KMS-11 (cell line): ENCODE results near the gene PRRX1.

Experiments
- H2AFZ ChIP-seq: fragments of 200-600 bp; sonication (generic); 2 replicates; pipeline ENCODE4 v1.6.1; 2016; ENCODE audit warnings: antibody characterized with exemption, mixed run types, low read depth
- H3K27ac ChIP-seq: fragments of 200-600 bp; sonication (generic); 2 replicates; pipeline ENCODE4 v1.6.1; 2016; ENCODE audit warnings: mild to moderate bottlenecking, mixed run types
- H3K27me3 ChIP-seq: fragments of 200-600 bp; sonication (generic); 2 replicates; pipeline ENCODE4 v1.6.1; 2017; ENCODE audit warnings: mild to moderate bottlenecking, low read depth, mixed run types, moderate library complexity; ENCODE audit not compliant: insufficient read depth
- H3K36me3 ChIP-seq: fragments of 200-600 bp; sonication (generic); 2 replicates; pipeline ENCODE4 v1.6.1; 2017; ENCODE audit warnings: mild to moderate bottlenecking, mixed run types; ENCODE audit not compliant: insufficient read depth
- H3K4me1 ChIP-seq: fragments of 200-600 bp; sonication (generic); 2 replicates; pipeline ENCODE4 v1.6.1; 2016; ENCODE audit warnings: mild to moderate bottlenecking, low read depth, mixed run types; ENCODE audit not compliant: poor library complexity, severe bottlenecking
- H3K4me2 ChIP-seq: fragments of 200-600 bp; sonication (generic); 2 replicates; pipeline ENCODE4 v1.7.0; 2016; ENCODE audit warnings: mild to moderate bottlenecking, mixed run types
- H3K4me3 ChIP-seq: fragments of 200-600 bp; sonication (generic); IDR thresholded peaks from 2 replicates; pipeline ENCODE4 v1.6.1; 2017; ENCODE audit warnings: low read depth, low read length, mixed read lengths; ENCODE audit not compliant: insufficient read depth
- H3K79me2 ChIP-seq: fragments of 200-600 bp; sonication (generic); 2 replicates; pipeline ENCODE4 v1.6.1; 2016; ENCODE audit warnings: low read depth, mixed run types; ENCODE audit not compliant: insufficient read depth
- H3K9ac ChIP-seq: fragments of 200-600 bp; sonication (generic); 2 replicates; pipeline ENCODE4 v1.6.1; 2016; ENCODE audit warnings: mild to moderate bottlenecking, mixed run types
- H4K20me1 ChIP-seq: fragments of 200-600 bp; sonication (generic); 2 replicates; pipeline ENCODE4 v1.6.1; 2016; ENCODE audit warnings: mild to moderate bottlenecking, mixed run types; ENCODE audit not compliant: insufficient read depth
- TF ChIP-seq, protein P1 (sequence below): fragments of 200-600 bp; sonication (generic); conservative IDR thresholded peaks from 2 replicates; pipeline ENCODE4 v1.6.1; 2017; ENCODE audit warnings: low read depth, mild to moderate bottlenecking, antibody characterized with exemption, low read length, moderate library complexity, mixed read lengths

The PRRX1 gene

DNA sequence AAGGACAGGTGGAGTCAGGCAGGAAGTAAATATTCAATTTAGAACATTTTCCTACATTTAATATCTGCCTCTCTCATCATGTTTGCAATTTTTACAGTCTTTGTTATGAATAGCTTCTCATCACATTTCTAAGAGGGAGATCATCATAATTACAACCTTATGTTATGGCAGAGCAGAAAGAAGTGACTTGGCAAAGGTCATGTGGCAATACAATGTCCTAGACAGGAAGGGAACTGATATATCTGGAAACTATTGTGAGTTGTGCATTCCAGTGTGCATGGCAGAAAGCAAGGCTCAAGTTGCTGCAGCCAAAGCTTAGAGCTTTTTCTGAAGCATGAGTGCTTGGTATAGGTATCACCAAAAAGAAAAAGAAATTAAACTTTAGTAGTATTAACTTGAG is 43.8 kb upstream of the PRRX1 start:
- no peaks in the 10 kb centered on the region for H3K79me2 ChIP-seq
- H3K4me2 ChIP-seq = no peak overlapping the region
- H3K27ac ChIP-seq = no peak overlapping the region
- no peak overlapping the region for H2AFZ ChIP-seq
- H3K4me3 ChIP-seq = no peak overlapping the region
- TF ChIP-seq, protein P1, sequence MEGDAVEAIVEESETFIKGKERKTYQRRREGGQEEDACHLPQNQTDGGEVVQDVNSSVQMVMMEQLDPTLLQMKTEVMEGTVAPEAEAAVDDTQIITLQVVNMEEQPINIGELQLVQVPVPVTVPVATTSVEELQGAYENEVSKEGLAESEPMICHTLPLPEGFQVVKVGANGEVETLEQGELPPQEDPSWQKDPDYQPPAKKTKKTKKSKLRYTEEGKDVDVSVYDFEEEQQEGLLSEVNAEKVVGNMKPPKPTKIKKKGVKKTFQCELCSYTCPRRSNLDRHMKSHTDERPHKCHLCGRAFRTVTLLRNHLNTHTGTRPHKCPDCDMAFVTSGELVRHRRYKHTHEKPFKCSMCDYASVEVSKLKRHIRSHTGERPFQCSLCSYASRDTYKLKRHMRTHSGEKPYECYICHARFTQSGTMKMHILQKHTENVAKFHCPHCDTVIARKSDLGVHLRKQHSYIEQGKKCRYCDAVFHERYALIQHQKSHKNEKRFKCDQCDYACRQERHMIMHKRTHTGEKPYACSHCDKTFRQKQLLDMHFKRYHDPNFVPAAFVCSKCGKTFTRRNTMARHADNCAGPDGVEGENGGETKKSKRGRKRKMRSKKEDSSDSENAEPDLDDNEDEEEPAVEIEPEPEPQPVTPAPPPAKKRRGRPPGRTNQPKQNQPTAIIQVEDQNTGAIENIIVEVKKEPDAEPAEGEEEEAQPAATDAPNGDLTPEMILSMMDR = no peak
- no peak overlapping the region for H3K9ac ChIP-seq
- H3K36me3 ChIP-seq = no peaks in the 10 kb centered on the region
- H4K20me1 ChIP-seq = no peaks in the 10 kb centered on the region
- peaks cover 12% of the 10 kb centered on the region for H3K4me1 ChIP-seq
- H3K27me3 ChIP-seq = no peaks in the 10 kb centered on the region

DNA sequence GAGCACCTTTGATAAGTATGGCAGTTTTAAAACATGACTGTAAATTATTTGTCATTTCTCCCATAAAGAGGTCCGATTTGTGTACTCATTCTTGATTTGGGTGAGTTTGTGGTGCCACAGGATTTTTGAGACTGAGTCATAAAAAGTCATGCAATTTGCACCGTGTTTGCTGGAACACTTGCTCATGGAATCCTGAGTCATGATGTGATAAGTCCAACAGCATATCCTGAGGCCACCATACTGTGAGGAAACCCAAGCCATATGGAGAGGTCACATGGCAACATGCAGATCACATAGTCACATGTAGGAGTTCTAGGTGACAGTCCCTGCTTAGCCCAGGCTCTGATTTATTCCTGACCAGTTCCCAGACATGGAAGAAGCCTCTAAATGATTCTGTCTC is 40.8 kb upstream of the PRRX1 start:
- Histone ChIP-seq H3K27me3 (no peaks in the 10 kb centered on the region), H3K4me2 (no peak overlapping the region), H3K4me3 (no peak overlapping the region), H3K36me3 (no peaks in the 10 kb centered on the region), H3K4me1 (peaks cover 10% of the 10 kb centered on the region), H4K20me1 (no peaks in the 10 kb centered on the region), H2AFZ (no peak overlapping the region), H3K9ac (no peak overlapping the region), H3K79me2 (no peaks in the 10 kb centered on the region), H3K27ac (no peak overlapping the region)
- TF ChIP-seq, protein P1 = no peak

GRCh38 chr1:170624146-170624545 is 39.8 kb upstream of the PRRX1 start:
- no peak overlapping the region for H3K27ac ChIP-seq
- H3K4me3 ChIP-seq = no peak overlapping the region
- no peaks in the 10 kb centered on the region for H4K20me1 ChIP-seq
- H3K27me3 ChIP-seq = no peaks in the 10 kb centered on the region
- TF ChIP-seq, protein P1 = no peak
- H2AFZ ChIP-seq = no peak overlapping the region
- H3K79me2 ChIP-seq = no peaks in the 10 kb centered on the region
- no peak overlapping the region for H3K9ac ChIP-seq
- peaks cover under 1% of the 10 kb centered on the region for H3K4me1 ChIP-seq
- H3K36me3 ChIP-seq = no peaks in the 10 kb centered on the region
- H3K4me2 ChIP-seq = no peak overlapping the region

GRCh38 chr1:170630977-170631376 is 33.0 kb upstream of the PRRX1 start:
- Histone ChIP-seq H4K20me1 (no peaks in the 10 kb centered on the region), H3K9ac (no peak overlapping the region), H3K36me3 (no peaks in the 10 kb centered on the region), H3K4me2 (no peak overlapping the region), H3K4me1 (no peaks in the 10 kb centered on the region), H3K27ac (no peak overlapping the region), H3K27me3 (no peaks in the 10 kb centered on the region), H2AFZ (no peak overlapping the region), H3K79me2 (no peaks in the 10 kb centered on the region), H3K4me3 (no peak overlapping the region)
- TF ChIP-seq, protein P1 = no peak

GRCh38 chr1:170634293-170634692 is 29.6 kb upstream of the PRRX1 start:
- Histone ChIP-seq H3K36me3 (no peaks in the 10 kb centered on the region), H3K9ac (no peak overlapping the region), H3K4me1 (no peaks in the 10 kb centered on the region), H2AFZ (no peak overlapping the region), H3K79me2 (no peaks in the 10 kb centered on the region), H3K4me2 (no peak overlapping the region), H3K4me3 (no peak overlapping the region), H3K27ac (no peak overlapping the region), H3K27me3 (no peaks in the 10 kb centered on the region), H4K20me1 (no peaks in the 10 kb centered on the region)
- TF ChIP-seq, protein P1 = no peak
